GM18517 (cell line): ENCODE measurements around the gene UNCX.

ENCODE experiments used
- ATAC-seq: cut with Tn5 transposase; IDR thresholded peaks from one replicate; pipeline ENCODE4 v1.9.1; 2021; ENCODE audit warnings: mild to moderate bottlenecking, moderate library complexity; ENCODE audit not compliant: unreplicated experiment

UNCX gene

GRCh38 chr7:1242606-1243289 is 10.1 kb downstream of the UNCX start:
- ATAC-seq = no peak

GRCh38 chr7:1243290-1243963 is 10.8 kb downstream of the UNCX start:
- no peak for ATAC-seq

GRCh38 chr7:1243964-1244416 is 11.3 kb downstream of the UNCX start:
- no peak for ATAC-seq

DNA sequence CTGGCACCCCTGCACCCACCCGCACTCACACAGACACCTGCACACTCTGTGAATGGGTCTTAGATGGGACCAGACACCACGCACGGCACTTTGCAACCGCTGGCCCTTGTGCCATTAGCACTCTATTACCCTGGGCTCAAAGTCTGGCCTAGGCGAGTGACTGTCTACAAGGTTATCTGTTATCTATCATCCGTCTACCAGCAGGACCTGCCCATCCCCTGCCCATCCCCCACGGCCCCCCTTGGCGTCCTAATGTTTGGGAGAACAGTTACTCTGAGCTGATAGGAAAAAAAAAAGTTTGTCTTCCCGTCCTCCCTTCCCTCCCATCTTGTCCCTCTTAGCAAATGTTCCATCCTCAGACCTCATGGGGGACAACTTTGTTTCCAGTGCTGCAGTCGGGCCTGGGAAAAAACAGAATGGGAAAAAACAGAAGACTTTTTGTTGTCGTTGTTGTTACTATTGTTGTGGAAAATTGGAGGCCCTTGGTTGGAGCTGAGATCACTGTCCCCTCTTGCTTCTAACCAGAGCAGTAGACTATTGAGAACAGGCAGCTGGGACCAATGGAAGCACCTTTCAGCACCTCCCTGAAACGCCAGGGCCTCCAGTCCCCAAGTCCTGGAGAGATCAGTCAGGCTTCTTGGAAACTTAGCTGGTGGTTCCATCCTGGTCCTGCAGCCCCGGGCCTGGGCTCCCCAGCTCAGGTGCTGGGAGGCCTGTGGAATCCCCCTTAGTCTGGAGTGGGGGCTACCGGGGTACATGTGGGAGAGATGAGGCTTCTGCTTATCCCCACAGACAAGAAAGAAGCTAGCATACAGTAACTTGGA is 12.2 kb downstream of the UNCX start:
- no peak for ATAC-seq

GRCh38 chr7:1245524-1246050 is 12.9 kb downstream of the UNCX start:
- ATAC-seq = no peak

DNA sequence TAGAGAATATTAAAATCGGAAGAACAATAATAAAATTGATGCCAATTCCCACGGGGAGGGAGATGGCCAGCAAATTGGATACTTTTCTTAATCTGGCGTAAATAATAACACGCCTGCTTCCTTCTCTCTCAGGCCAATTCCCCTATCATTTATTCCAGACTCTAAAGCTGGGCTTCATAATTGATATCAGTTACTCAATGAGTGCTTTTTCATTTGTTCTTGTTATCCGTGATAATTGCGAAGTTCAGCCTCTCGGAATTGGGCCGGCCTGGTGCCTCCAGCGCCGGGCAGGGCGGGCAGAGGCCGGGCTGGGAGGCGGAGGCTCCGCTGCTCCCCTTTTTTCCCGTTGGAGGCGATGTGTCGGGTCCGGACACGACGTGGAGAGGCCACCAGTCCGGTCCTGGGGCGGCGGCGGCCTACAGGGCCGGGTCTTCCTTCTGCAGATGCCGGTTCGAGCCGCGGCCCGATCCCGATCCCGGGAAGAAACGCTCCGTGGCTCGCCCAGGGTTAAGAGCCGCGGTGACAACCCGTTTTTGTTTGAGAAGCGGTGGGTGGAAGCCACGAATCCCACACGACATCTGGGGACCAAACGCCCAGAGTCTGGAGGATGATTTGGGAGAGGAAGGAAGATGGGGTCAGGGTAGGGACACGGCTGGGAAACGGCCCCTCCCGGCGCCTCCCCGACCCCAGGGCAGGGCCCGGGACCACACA is 13.6 kb downstream of the UNCX start:
- no peak for ATAC-seq

DNA sequence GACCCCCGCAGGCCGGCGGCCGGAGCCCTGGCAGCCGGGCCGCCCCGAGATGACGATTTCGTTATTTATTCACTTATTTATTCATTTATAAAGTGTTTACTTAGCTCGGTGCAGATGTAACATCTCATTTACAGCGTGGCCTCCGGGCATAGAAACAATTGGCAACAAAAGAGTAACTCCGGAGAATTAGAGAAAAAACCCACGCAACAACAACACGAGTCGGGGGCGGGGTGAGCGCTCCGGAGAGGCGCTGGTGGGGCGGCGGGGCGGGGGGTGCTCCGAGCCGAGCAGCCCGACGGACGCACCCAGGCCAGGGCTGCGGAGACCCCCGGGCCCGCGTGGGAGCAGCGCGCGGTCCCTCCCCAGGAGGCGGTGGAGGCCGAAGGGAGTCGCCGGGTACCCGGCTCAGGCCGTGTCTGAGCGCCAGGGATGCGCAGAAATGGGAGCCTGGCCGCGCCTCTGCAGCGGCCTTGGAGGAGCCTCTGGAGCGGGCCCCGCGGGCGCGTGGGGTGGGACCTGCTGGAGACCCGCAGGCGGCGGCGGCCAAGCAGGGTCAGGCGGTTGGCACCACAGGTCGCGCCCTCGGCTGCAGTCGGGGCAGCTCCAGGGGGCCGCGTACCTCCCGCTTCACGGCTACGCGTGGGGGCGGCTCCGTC is 14.3 kb downstream of the UNCX start:
- ATAC-seq = no peak

DNA sequence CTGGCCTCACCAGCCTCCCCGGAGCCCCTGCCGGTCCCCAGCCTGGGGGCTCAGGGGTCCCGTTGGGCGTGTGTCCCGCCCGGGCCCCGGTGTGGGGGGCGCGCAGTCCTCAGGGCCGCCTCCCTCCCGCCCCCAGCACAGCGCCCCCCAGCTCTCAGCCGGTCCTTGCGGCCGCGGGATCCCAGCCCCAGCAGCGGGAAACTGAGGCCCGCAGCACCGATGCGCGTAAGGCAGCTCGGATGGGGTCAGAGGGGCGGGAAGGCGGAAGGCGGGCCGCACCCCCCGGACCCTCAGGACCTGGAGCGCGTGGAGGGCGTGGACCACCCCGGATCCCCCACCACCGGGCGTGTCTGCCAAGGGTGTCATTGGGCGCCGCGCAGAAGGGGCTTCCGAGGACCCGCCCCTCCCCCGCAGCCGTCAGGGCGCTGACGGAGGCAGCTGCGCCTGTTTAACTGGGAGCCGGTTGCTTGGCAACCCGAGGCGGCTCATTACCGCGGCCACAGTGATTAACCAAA is 14.9 kb downstream of the UNCX start:
- ATAC-seq = no peak

DNA sequence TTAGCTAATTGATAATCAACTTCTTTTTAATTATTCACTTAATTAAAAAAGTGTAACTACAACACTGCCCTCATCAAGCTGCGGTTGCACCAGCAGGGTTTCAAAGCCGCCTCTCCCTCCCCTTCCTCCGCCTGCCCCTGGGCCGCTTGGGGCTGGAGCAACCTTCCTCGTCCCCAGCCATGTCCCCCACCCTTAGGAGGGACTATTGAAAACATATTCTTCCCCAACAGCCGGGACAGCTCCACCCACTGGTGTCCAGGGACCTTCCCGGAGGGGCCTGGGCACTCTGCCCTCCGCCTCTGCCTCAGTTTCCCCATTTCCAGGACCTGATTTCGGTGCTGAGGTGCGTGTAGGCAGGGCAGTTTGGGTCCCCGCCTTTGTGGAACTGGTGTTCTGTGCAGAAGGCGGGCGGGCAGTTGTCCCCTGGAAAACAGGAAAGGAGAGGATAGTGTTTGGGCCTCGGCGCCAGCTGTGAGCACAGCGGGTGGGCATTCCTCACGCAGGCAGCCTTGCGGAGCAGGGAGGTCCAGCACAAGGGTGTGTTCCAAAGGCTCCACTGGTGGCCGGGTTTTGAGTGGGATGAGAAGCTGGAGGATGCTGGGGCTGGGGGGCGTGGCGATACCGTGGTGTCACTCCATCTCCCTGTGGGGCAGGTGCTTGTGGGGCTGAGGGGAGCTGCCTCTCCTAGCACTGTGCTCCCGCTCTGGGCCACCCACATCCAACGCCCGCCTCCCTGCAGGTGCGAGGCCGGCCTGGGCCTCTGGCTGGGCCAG is 15.7 kb downstream of the UNCX start:
- ATAC-seq = no peak

DNA sequence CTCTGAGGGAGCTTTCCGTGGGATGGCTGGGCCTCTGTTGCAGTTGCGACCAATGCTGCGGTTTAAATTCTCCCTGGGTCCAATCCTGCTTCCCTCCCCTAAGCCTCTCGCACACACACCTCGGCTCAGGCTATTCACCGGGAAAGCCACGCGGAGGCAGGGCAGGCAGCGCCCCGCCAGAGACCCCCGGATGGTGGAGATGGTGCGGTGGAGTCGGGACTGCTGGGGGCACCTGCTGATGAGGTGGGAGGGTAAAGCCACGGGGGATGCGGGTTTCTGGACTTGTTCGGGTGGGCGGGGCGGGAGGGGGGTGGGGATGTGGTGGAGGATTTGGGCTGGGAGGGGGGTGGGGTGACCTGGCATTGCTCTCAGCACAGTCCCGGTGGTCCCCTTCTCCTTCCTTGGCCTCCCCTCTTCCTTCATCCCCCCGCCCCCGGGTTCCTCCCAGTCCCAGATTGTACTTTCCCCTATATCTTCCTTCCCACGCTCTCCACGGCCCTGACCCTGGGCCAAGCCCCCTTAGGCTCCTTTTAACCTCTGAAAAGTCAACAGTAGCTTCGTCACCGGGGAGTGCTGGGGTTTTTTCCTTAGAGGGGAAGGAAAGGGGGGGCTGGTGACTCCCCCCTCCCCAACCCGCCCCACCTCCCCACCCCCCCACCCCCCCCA is 16.4 kb downstream of the UNCX start:
- ATAC-seq = no peak

DNA sequence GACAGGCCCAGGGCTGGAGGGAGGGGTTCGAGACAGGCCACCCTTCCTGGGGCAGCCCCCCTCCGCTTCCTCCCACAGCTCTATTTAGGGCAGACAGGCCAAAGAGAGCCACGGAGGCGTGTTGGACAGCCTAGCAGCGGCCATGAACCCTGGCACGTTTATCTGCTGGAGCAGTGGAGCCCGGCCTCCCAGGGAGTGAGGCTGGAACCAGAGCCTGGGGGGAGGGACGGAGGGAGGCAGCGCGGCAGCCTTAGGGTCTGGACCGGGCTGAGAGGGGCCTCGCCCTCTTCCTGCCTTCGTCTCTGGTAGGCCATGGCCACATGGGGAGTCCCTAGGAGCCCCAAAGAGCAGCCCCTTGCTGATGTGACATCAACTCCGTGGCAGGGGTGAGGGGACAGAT is 17.1 kb downstream of the UNCX start:
- ATAC-seq = no peak

GRCh38 chr7:1250901-1251300 is 18.2 kb downstream of the UNCX start:
- no peak for ATAC-seq

- ATAC-seq = no peak
Observed at GRCh38 chr7:1251796-1252539, 19.3 kb downstream of the UNCX start.

- ATAC-seq = no peak
Observed at GRCh38 chr7:1252540-1253090, 19.9 kb downstream of the UNCX start.

- no peak for ATAC-seq
Observed at GRCh38 chr7:1253681-1254181, 21.1 kb downstream of the UNCX start.

GRCh38 chr7:1254281-1255079 is 21.8 kb downstream of the UNCX start:
- ATAC-seq = no peak
